WTC11 (cell line): ENCODE data around the gene SHC2. TPM values are rescaled to one million over a fixed set of nuclear protein-coding genes. Genes with fewer than 3 reads are reported as not detected.

ENCODE experiments used
- ATAC-seq: fragments of 200-7000 bp; cut with Tn5 transposase; 2 replicates; pipeline ENCODE4 v1.10.0; 2021; ENCODE audit warnings: mild to moderate bottlenecking, moderate library complexity
- CTCF ChIA-PET: fragments of 300-600 bp; sonication (Branson Sonifier 250); formaldehyde crosslinking; loops from one replicate; lab custom pipeline; 2021; ENCODE audit warnings: antibody characterized with exemption; lab: Charles Lee
- POLR2A ChIA-PET: fragments of 350-600 bp; sonication (Branson Sonifier 250); formaldehyde crosslinking; loops from one replicate; lab custom pipeline; 2021; ENCODE audit warnings: antibody characterized with exemption; lab: Charles Lee
- DNase-seq: peaks from one replicate; pipeline ENCODE4 v3.0.0; 2021; ENCODE audit warnings: low spot score
- H3K27ac Mint-ChIP-seq: 2 replicates; pipeline ENCODE4 v1.8.0; 2021; ENCODE audit warnings: mixed read lengths
- H3K27me3 Mint-ChIP-seq: 2 replicates; pipeline ENCODE4 v1.8.0; 2021; ENCODE audit warnings: low read depth, mild to moderate bottlenecking, moderate library complexity, mixed read lengths
- H3K36me3 Mint-ChIP-seq: 2 replicates; pipeline ENCODE4 v1.8.0; 2021; ENCODE audit warnings: mixed read lengths
- H3K4me1 Mint-ChIP-seq: 2 replicates; pipeline ENCODE4 v1.8.0; 2022; ENCODE audit warnings: mixed read lengths
- H3K4me3 Mint-ChIP-seq: 2 replicates; pipeline ENCODE4 v1.8.0; 2021; ENCODE audit warnings: mild to moderate bottlenecking, moderate library complexity, mixed read lengths
- H3K9me3 Mint-ChIP-seq: 2 replicates; pipeline ENCODE4 v1.8.0; 2021; ENCODE audit warnings: mixed read lengths
- ATF1 ChIP-seq: sonication (generic); formaldehyde crosslinking; IDR thresholded peaks from 2 replicates; pipeline ENCODE4 v1.8.1; 2023; ENCODE audit warnings: mild to moderate bottlenecking, moderate library complexity, missing genetic modification reagents
- GTF2I ChIP-seq: fragments of 250-450 bp; sonication (Bioruptor Pico); conservative IDR thresholded peaks from 2 replicates; pipeline ENCODE4 v1.4.0; 2021; ENCODE audit warnings: mild to moderate bottlenecking
- SMAD3 ChIP-seq: sonication (generic); formaldehyde crosslinking; IDR thresholded peaks from 2 replicates; pipeline ENCODE4 v1.8.0; 2022; ENCODE audit warnings: missing genetic modification reagents, mild to moderate bottlenecking, borderline replicate concordance
- TEAD1 ChIP-seq: sonication (generic); formaldehyde crosslinking; IDR thresholded peaks from 2 replicates; pipeline ENCODE4 v1.8.0; 2022; ENCODE audit warnings: mild to moderate bottlenecking, missing genetic modification reagents
- TP53 ChIP-seq: sonication (generic); formaldehyde crosslinking; IDR thresholded peaks from 2 replicates; pipeline ENCODE4 v1.8.1; 2023; ENCODE audit warnings: mild to moderate bottlenecking, missing genetic modification reagents
- ZNF138 ChIP-seq: sonication (generic); formaldehyde crosslinking; conservative IDR thresholded peaks from 2 replicates; pipeline ENCODE4 v1.8.1; 2022; ENCODE audit warnings: mild to moderate bottlenecking, moderate library complexity, missing genetic modification reagents
- ZNF263 ChIP-seq: sonication (generic); formaldehyde crosslinking; IDR thresholded peaks from 2 replicates; pipeline ENCODE4 v1.8.1; 2022; ENCODE audit warnings: low read depth, mild to moderate bottlenecking, moderate library complexity, missing genetic modification reagents
- total RNA-seq: library from RNA; stranded (reverse); gene quantifications from 3 replicates; pipeline ENCODE4 v1.2.3, GENCODE V29; 2021
- TF ChIP-seq, protein P1 (sequence below): sonication (generic); formaldehyde crosslinking; IDR thresholded peaks from 2 replicates; pipeline ENCODE4 v1.8.0; 2022; ENCODE audit warnings: missing genetic modification reagents
- TF ChIP-seq, protein P2 (sequence below): fragments of 250-450 bp; sonication (Bioruptor Pico); conservative IDR thresholded peaks from 2 replicates; pipeline ENCODE4 v1.9.0; 2021; ENCODE audit warnings: mild to moderate bottlenecking
- TF ChIP-seq, protein P3 (sequence below): sonication (generic); formaldehyde crosslinking; conservative IDR thresholded peaks from 2 replicates; pipeline ENCODE4 v1.8.1; 2022; ENCODE audit warnings: mild to moderate bottlenecking, missing genetic modification reagents

The SHC2 gene
- total RNA-seq, 1 experiment from 2014 or later, result 8.4 TPM

- TF ChIP-seq, protein P1, sequence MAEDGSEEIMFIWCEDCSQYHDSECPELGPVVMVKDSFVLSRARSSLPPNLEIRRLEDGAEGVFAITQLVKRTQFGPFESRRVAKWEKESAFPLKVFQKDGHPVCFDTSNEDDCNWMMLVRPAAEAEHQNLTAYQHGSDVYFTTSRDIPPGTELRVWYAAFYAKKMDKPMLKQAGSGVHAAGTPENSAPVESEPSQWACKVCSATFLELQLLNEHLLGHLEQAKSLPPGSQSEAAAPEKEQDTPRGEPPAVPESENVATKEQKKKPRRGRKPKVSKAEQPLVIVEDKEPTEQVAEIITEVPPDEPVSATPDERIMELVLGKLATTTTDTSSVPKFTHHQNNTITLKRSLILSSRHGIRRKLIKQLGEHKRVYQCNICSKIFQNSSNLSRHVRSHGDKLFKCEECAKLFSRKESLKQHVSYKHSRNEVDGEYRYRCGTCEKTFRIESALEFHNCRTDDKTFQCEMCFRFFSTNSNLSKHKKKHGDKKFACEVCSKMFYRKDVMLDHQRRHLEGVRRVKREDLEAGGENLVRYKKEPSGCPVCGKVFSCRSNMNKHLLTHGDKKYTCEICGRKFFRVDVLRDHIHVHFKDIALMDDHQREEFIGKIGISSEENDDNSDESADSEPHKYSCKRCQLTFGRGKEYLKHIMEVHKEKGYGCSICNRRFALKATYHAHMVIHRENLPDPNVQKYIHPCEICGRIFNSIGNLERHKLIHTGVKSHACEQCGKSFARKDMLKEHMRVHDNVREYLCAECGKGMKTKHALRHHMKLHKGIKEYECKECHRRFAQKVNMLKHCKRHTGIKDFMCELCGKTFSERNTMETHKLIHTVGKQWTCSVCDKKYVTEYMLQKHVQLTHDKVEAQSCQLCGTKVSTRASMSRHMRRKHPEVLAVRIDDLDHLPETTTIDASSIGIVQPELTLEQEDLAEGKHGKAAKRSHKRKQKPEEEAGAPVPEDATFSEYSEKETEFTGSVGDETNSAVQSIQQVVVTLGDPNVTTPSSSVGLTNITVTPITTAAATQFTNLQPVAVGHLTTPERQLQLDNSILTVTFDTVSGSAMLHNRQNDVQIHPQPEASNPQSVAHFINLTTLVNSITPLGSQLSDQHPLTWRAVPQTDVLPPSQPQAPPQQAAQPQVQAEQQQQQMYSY (CRISPR knock-in tag), result no peak
- TF ChIP-seq TEAD1 (CRISPR knock-in tag) (no peak), GTF2I (peak; percentile 86)
- ChIA-PET CTCF (interaction anchor here (0.6 to 2.2 kb wide), 5 partner anchors 7 to 232 kb away, joined by 3 to 57 read pairs (median 4); no protein-coding TSS in a partner anchor), POLR2A (no interaction called here)
- Mint-ChIP-seq H3K27me3 (peaks cover 56% of the 10 kb centered on the region), H3K36me3 (no peaks in the 10 kb centered on the region), H3K4me3 (peak overlapping the region; percentile 52), H3K4me1 (no peaks in the 10 kb centered on the region; the same call in none of the 2 replicates), H3K27ac (no peak overlapping the region), H3K9me3 (no peaks in the 10 kb centered on the region)
- no peak for DNase-seq
- no peak for ATAC-seq
Measured at GRCh38 chr19:498977-499623, 38.3 kb upstream of the SHC2 start.

DNA sequence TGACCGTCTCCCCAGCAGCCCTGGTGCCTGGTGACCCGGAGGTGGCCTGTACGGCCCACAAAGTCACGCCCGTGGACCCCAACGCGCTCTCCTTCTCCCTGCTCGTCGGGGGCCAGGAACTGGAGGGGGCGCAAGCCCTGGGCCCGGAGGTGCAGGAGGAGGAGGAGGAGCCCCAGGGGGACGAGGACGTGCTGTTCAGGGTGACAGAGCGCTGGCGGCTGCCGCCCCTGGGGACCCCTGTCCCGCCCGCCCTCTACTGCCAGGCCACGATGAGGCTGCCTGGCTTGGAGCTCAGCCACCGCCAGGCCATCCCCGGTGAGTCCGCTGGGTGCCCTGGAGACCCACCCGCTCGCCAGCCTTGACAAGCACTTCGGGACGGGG, 37.7 kb upstream of the SHC2 start:
- ATAC-seq, result peak; percentile 6; the same call in 1 of the 2 replicates
- TF ChIP-seq TP53 (no peak), ZNF138 (CRISPR knock-in tag) (no peak), SMAD3 (no peak), ZNF263 (CRISPR knock-in tag) (no peak), ATF1 (CRISPR knock-in tag) (no peak)
- TF ChIP-seq, protein P2, sequence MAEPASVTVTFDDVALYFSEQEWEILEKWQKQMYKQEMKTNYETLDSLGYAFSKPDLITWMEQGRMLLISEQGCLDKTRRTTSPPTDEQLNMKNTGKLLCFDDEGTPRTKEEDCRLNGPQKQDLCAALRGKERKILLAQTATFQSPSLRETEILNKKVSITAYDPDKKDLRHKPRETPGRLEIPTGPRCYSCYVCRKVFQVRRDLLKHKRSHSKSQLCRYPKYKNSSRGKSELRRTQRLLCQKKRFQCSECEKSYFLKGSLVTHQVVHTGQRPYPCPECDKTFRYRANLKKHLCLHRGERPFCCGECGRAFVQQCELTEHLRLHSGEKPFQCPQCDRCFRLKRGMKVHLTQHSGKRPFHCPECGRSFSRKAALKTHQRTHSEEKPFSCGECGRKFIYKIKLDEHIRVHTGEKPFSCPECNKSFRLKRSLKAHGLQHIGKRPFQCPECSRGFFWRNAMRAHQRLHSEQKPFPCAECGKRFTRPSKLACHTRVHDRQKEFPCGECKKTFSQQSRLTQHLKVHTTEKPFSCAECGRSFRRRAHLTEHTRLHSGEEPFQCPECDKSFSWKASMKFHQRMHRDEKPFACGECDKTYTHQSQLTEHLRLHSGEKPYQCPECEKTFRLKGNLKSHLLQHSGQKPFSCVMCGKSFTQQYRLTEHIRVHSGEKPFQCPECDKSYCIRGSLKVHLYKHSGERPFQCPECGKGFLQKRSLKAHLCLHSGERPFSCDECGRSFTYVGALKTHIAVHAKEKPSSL (CRISPR knock-in tag), result no peak
- TF ChIP-seq, protein P1 (CRISPR knock-in tag), result no peak
- TF ChIP-seq, protein P3, sequence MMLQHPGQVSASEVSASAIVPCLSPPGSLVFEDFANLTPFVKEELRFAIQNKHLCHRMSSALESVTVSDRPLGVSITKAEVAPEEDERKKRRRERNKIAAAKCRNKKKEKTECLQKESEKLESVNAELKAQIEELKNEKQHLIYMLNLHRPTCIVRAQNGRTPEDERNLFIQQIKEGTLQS (CRISPR knock-in tag), result no peak
- CTCF ChIA-PET, result interaction anchor here (0.6 to 2.2 kb wide), 7 partner anchors 8 to 232 kb away, joined by 3 to 57 read pairs (median 4); no protein-coding TSS in a partner anchor
- Mint-ChIP-seq H3K4me3 (peak overlapping the region; percentile 65), H3K9me3 (no peaks in the 10 kb centered on the region), H3K36me3 (no peaks in the 10 kb centered on the region), H3K27ac (no peak overlapping the region), H3K4me1 (peaks cover 5% of the 10 kb centered on the region), H3K27me3 (peaks cover 53% of the 10 kb centered on the region)
- POLR2A ChIA-PET, result interaction anchor here (1.5 kb wide), 1 partner anchor 10 kb away, joined by 4 read pairs; no protein-coding TSS in a partner anchor
- no peak for DNase-seq
